Activated T-helper 1 cell treated with anti-CD3 and anti-CD28 coated beads, Interleukin-2, amount 50 U/mL, for 16 hours (primary cell): ENCODE measurements around the gene ENDOG.
A peak's percentile ranks its signal among the peaks of the same experiment; 100 is the strongest.
"Not testable (repeated sequence)": the region's sequence is repeated elsewhere in the genome, so short reads cannot be mapped to it uniquely, and the experiment has no call there.

Experiments
- DNase-seq, 2 donors: peaks; one replicate each; pipeline ENCODE4 v3.0.0-alpha.2; 2020; ENCODE audit warnings: low read depth in 1 of 2, low spot score in 1 of 2

The ENDOG gene

GRCh38 chr9:128828267-128828666, 10.0 kb downstream of the ENDOG start:
- DNase-seq = no peak

- DNase-seq = no peak
These were observed 10.6 kb downstream of the ENDOG start for GRCh38 chr9:128828719-128829452.

- peak; percentile 84 to 89 for DNase-seq
These were observed 11.4 kb downstream of the ENDOG start, which contains the start of gene SPOUT1 for GRCh38 chr9:128829477-128830251. SPOUT1 (minus strand) TSS chr9:128829794; CDS start chr9:128829780, 14 bp downstream.

GRCh38 chr9:128833696-128834095, 15.4 kb downstream of the ENDOG start:
- DNase-seq = no peak

GRCh38 chr9:128835246-128836210, 17.2 kb downstream of the ENDOG start:
- no peak for DNase-seq

GRCh38 chr9:128836509-128837145, 18.3 kb downstream of the ENDOG start:
- no peak for DNase-seq

GRCh38 chr9:128838338-128838737, 20.0 kb downstream of the ENDOG start:
- no peak for DNase-seq

- no peak for DNase-seq
These were observed 22.2 kb downstream of the ENDOG start for GRCh38 chr9:128840524-128840923.

- DNase-seq = no peak
These were observed 23.6 kb downstream of the ENDOG start for GRCh38 chr9:128841694-128842492.

GRCh38 chr9:128843171-128843570, 24.9 kb downstream of the ENDOG start:
- not testable (repeated sequence) for DNase-seq

GRCh38 chr9:128845186-128845931, 27.1 kb downstream of the ENDOG start:
- no peak for DNase-seq

GRCh38 chr9:128846680-128847030, 28.4 kb downstream of the ENDOG start:
- no peak for DNase-seq

GRCh38 chr9:128847803-128848202, 29.5 kb downstream of the ENDOG start:
- DNase-seq = no peak

- not testable (repeated sequence) for DNase-seq
These were observed 32.7 kb downstream of the ENDOG start for GRCh38 chr9:128851024-128851423.

GRCh38 chr9:128851779-128852600, 33.7 kb downstream of the ENDOG start:
- not testable (repeated sequence) for DNase-seq

GRCh38 chr9:128852646-128853045, 34.3 kb downstream of the ENDOG start:
- not testable (repeated sequence) for DNase-seq

- DNase-seq = not testable (repeated sequence)
These were observed 36.2 kb downstream of the ENDOG start for GRCh38 chr9:128854454-128854853.

- DNase-seq = not testable (repeated sequence)
These were observed 40.2 kb downstream of the ENDOG start for GRCh38 chr9:128858476-128858875.
